ENCODE results near the gene ATP6V0C. TPM values are rescaled to one million over a fixed set of nuclear protein-coding genes. Genes with fewer than 3 reads are reported as not detected.
A peak's percentile ranks its signal among the peaks of the same experiment; 100 is the strongest.

The ATP6V0C gene
- total RNA-seq, 1 experiment from 2014 or later, result 249 TPM

DNA sequence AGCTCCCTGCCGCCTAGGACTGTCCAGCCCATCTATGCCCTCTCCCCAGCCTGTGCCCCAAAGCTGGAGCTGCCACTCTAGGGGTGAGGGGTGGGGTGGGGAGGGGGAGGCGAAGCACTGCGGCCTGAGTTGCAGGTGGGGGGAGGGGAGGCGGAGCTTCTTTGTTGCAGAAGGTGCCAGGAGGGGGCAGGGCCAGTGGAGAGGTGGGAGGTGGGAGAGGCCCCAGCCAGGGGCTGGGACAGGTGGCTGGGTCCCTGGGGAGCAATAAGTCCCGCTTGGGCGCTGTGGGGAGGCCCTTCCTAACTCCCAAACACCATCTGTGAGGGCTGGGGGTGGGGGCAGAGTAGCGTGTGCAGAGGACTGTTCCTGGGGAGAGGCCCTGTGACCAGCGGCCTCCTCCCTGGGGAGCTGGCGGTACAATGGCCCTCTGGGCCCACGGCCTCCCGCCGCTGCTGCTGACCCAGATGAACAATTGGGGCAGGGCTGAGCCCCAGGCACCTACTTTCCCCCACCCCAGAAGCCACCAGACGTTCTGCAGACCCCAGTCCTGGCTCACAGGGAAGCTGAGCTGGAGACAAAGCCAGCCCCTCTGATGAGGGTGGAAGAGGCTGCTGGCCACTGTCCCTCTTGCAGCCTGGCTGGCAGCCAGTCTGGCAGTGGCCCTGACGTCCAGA, 44.9 kb upstream of the ATP6V0C start:
- POLR2A ChIA-PET (ENCODE audit: unreplicated experiment), result interaction anchor here (0.7 kb wide), 1 partner anchor 10 kb away, joined by 16 read pairs; no protein-coding TSS in a partner anchor
- H2AFZ ChIP-seq, result no peak overlapping the region
- BruUV-seq (replicated peaks), result TSS peak; percentile 16

GRCh38 chr16:2469399-2470233, 44.1 kb upstream of the ATP6V0C start:
- ChIA-PET CTCF (no interaction called here), POLR2A (ENCODE audit: unreplicated experiment) (interaction anchor here (0.7 kb wide), 1 partner anchor 167 kb away, joined by 3 read pairs; no protein-coding TSS in a partner anchor)
- Histone ChIP-seq H3K4me1 (replicated peaks; ENCODE audit: insufficient read depth) (peaks cover 19% of the 10 kb centered on the region; the same call in 1 of the 2 replicates), H3F3A (ENCODE audit: insufficient read depth, low read depth) (peaks cover 34% of the 10 kb centered on the region; the same call in 1 of the 2 replicates), H3K9me2 (ENCODE audit: insufficient read depth) (no peaks in the 10 kb centered on the region), H3K27ac (no peak overlapping the region), H2AFZ (no peak overlapping the region), H3K36me3 (ENCODE audit: low read depth) (no peaks in the 10 kb centered on the region), H3K9me3 (ENCODE audit: insufficient read depth, low read depth) (no peaks in the 10 kb centered on the region), H3K79me2 (ENCODE audit: low read depth) (peaks cover 5% of the 10 kb centered on the region; the same call in 1 of the 2 replicates), H3K4me3 (no peak overlapping the region), H4K20me1 (ENCODE audit: insufficient read depth) (peaks cover 2% of the 10 kb centered on the region; the same call in 1 of the 2 replicates), H3K4me2 (no peak overlapping the region; the same call in 1 of the 2 replicates), H3K27me3 (ENCODE audit: insufficient read depth, low read depth) (no peaks in the 10 kb centered on the region)
- intact Hi-C loops (cut with micrococcal nuclease; ENCODE audit: unreplicated experiment), result no loop called here
- no TSS peak for BruUV-seq (replicated peaks)
- no peak for TF ChIP-seq EZH2 (IDR thresholded peaks at IDR 0.05; ENCODE audit: low read depth)
- TF ChIP-seq, protein P1, sequence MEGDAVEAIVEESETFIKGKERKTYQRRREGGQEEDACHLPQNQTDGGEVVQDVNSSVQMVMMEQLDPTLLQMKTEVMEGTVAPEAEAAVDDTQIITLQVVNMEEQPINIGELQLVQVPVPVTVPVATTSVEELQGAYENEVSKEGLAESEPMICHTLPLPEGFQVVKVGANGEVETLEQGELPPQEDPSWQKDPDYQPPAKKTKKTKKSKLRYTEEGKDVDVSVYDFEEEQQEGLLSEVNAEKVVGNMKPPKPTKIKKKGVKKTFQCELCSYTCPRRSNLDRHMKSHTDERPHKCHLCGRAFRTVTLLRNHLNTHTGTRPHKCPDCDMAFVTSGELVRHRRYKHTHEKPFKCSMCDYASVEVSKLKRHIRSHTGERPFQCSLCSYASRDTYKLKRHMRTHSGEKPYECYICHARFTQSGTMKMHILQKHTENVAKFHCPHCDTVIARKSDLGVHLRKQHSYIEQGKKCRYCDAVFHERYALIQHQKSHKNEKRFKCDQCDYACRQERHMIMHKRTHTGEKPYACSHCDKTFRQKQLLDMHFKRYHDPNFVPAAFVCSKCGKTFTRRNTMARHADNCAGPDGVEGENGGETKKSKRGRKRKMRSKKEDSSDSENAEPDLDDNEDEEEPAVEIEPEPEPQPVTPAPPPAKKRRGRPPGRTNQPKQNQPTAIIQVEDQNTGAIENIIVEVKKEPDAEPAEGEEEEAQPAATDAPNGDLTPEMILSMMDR (conservative IDR thresholded peaks at IDR 0.05), result no peak
- DNase-seq, result no peak

More for the DNA sequence above, 44.9 kb upstream of the ATP6V0C start:
- Histone ChIP-seq H3K27me3 (ENCODE audit: insufficient read depth, low read depth) (no peaks in the 10 kb centered on the region), H3K4me3 (peak overlapping the region; percentile 56; the same call in 1 of the 2 replicates), H3K9me2 (ENCODE audit: insufficient read depth) (no peaks in the 10 kb centered on the region), H3K27ac (no peak overlapping the region), H3K4me1 (replicated peaks; ENCODE audit: insufficient read depth) (peaks cover 21% of the 10 kb centered on the region; the same call in 1 of the 2 replicates), H3K9me3 (ENCODE audit: insufficient read depth, low read depth) (no peaks in the 10 kb centered on the region), H4K20me1 (ENCODE audit: insufficient read depth) (peaks cover 2% of the 10 kb centered on the region; the same call in 1 of the 2 replicates), H3K4me2 (peak overlapping the region; percentile 98), H3K36me3 (ENCODE audit: low read depth) (no peaks in the 10 kb centered on the region), H3F3A (ENCODE audit: insufficient read depth, low read depth) (peaks cover 34% of the 10 kb centered on the region; the same call in 1 of the 2 replicates), H3K79me2 (ENCODE audit: low read depth) (no peaks in the 10 kb centered on the region)
- CTCF ChIA-PET, result no interaction called here
- intact Hi-C loops (cut with micrococcal nuclease; ENCODE audit: unreplicated experiment), result no loop called here
- TF ChIP-seq, protein P1 (conservative IDR thresholded peaks at IDR 0.05), result no peak
- TF ChIP-seq EZH2 (IDR thresholded peaks at IDR 0.05; ENCODE audit: low read depth), result no peak
- DNase-seq, result peak in 1 of 2 experiments; percentile 37

- Histone ChIP-seq H3K4me2 (no peak overlapping the region), H3K4me1 (replicated peaks; ENCODE audit: insufficient read depth) (peaks cover 19% of the 10 kb centered on the region; the same call in 1 of the 2 replicates), H2AFZ (no peak overlapping the region), H3K4me3 (no peak overlapping the region), H3K79me2 (ENCODE audit: low read depth) (peaks cover 5% of the 10 kb centered on the region; the same call in 1 of the 2 replicates), H4K20me1 (ENCODE audit: insufficient read depth) (peaks cover 2% of the 10 kb centered on the region; the same call in 1 of the 2 replicates), H3K27ac (no peak overlapping the region), H3K9me2 (ENCODE audit: insufficient read depth) (no peaks in the 10 kb centered on the region), H3K27me3 (ENCODE audit: insufficient read depth, low read depth) (no peaks in the 10 kb centered on the region), H3K36me3 (ENCODE audit: low read depth) (no peaks in the 10 kb centered on the region), H3K9me3 (ENCODE audit: insufficient read depth, low read depth) (no peaks in the 10 kb centered on the region), H3F3A (ENCODE audit: insufficient read depth, low read depth) (peaks cover 33% of the 10 kb centered on the region; the same call in 1 of the 2 replicates)
- no TSS peak for BruUV-seq (replicated peaks)
- intact Hi-C loops (cut with micrococcal nuclease; ENCODE audit: unreplicated experiment), result no loop called here
- DNase-seq, result no peak
- CTCF ChIA-PET, result no interaction called here
- POLR2A ChIA-PET (ENCODE audit: unreplicated experiment), result interaction anchor here (0.7 kb wide), 1 partner anchor 167 kb away, joined by 3 read pairs; no protein-coding TSS in a partner anchor
- TF ChIP-seq, protein P1 (conservative IDR thresholded peaks at IDR 0.05), result no peak
- TF ChIP-seq EZH2 (IDR thresholded peaks at IDR 0.05; ENCODE audit: low read depth), result no peak
Measured at GRCh38 chr16:2470234-2470601, 43.5 kb upstream of the ATP6V0C start.

Measured in PC-9 (cell line).